ENCODE data around the gene PUS1. TPM values are rescaled to one million over a fixed set of nuclear protein-coding genes. Genes with fewer than 3 reads are reported as not detected.

PUS1 gene
- total RNA-seq, 1 donor from 2014 or later, result 33.7 TPM

DNA sequence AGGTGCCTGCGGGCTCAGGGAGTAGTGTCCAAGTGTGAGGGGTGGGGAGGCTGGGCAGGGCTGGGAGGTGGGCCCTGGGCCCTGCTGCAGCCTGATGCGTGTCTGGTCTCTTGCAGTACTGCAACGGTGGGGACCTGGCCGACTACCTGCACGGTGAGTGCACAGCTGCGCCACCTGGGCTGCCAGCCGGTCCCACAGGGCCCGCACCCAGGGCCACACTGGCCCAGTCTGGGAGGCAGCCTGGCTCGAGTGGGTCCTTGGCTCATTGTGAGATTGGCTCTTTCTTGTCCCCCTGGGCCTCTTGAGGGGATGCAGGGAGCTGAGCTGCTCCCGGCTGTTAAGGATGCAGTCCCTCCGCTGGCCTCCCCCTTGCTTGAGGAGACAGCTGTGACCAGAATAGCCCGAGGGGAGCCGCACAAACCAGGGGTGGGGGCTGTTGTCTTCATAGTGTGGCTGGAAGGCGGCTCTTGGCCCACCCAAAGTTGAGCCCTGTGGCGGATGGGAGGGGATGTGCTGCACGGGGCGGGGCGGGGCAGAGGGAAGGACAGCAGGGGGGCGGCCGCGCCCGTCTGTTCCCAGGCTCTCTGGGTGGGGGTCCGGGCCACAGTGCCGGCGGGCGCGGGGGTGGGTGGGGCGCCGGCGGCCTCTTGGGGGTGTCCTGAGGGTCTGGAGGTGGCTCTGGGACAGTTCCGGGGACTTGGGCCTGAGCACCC lies 21.5 kb upstream of the PUS1 start:
- Mint-ChIP-seq H3K36me3 (ENCODE audit: low read depth, unreplicated experiment) (peaks cover 5% of the 10 kb centered on the region), H3K27me3 (ENCODE audit: low read depth, unreplicated experiment) (no peaks in the 10 kb centered on the region), H3K27ac (ENCODE audit: unreplicated experiment) (no peak overlapping the region), H3K9me3 (ENCODE audit: unreplicated experiment) (no peaks in the 10 kb centered on the region), H3K4me1 (ENCODE audit: low read depth, unreplicated experiment) (peaks cover 6% of the 10 kb centered on the region), H3K4me3 (ENCODE audit: unreplicated experiment) (no peak overlapping the region)
- H2AFZ ChIP-seq (ENCODE audit: low read depth, low read length), result no peak overlapping the region
- DNase-seq (ENCODE audit: low read depth) (no peak), FAIRE-seq (no peak)
- H3K36me3 ChIP-seq (ENCODE audit: insufficient read depth, low read length), result no peaks in the 10 kb centered on the region
- peaks cover 57% of the 10 kb centered on the region for H4K20me1 ChIP-seq (ENCODE audit: insufficient read depth, low read length)
- no peak overlapping the region for H3K9ac ChIP-seq (ENCODE audit: low read length)
- no peak overlapping the region for H3K4me3 ChIP-seq (ENCODE audit: insufficient read depth, low read depth, low read length)
- H3K4me1 ChIP-seq (ENCODE audit: insufficient read depth, low read length), result peaks cover 14% of the 10 kb centered on the region
- no peak overlapping the region for H3K27ac ChIP-seq (ENCODE audit: low read depth, low read length)
- TF ChIP-seq CTCF (IDR thresholded peaks at IDR 0.05; ENCODE audit: insufficient read depth, low read depth, low read length), result no peak
- no peak for TF ChIP-seq EZH2 (IDR thresholded peaks at IDR 0.05; ENCODE audit: insufficient read depth, low read length)
- peaks cover 39% of the 10 kb centered on the region for H3K79me2 ChIP-seq (ENCODE audit: insufficient read depth, low read length)
- H3K4me2 ChIP-seq (ENCODE audit: low read length), result no peak overlapping the region
- no peaks in the 10 kb centered on the region for H3K9me3 ChIP-seq (ENCODE audit: insufficient read depth, low read depth, low read length)
- no peaks in the 10 kb centered on the region for H3K27me3 ChIP-seq (ENCODE audit: insufficient read depth, low read length)

- no peak overlapping the region for H3K9ac ChIP-seq (ENCODE audit: low read length)
- H3K4me2 ChIP-seq (ENCODE audit: low read length), result no peak overlapping the region
- H3K27me3 ChIP-seq (ENCODE audit: insufficient read depth, low read length), result no peaks in the 10 kb centered on the region
- H3K4me1 ChIP-seq (ENCODE audit: insufficient read depth, low read length), result peaks cover 21% of the 10 kb centered on the region
- H4K20me1 ChIP-seq (ENCODE audit: insufficient read depth, low read length), result peaks cover 53% of the 10 kb centered on the region
- no peak overlapping the region for H3K4me3 ChIP-seq (ENCODE audit: insufficient read depth, low read depth, low read length)
- H3K27ac Mint-ChIP-seq (ENCODE audit: unreplicated experiment), result no peak overlapping the region
- no peaks in the 10 kb centered on the region for H3K9me3 Mint-ChIP-seq (ENCODE audit: unreplicated experiment)
- no peak overlapping the region for H3K27ac ChIP-seq (ENCODE audit: low read depth, low read length)
- H3K36me3 Mint-ChIP-seq (ENCODE audit: low read depth, unreplicated experiment), result peaks cover 5% of the 10 kb centered on the region
- H3K9me3 ChIP-seq (ENCODE audit: insufficient read depth, low read depth, low read length), result no peaks in the 10 kb centered on the region
- H3K27me3 Mint-ChIP-seq (ENCODE audit: low read depth, unreplicated experiment), result no peaks in the 10 kb centered on the region
- H2AFZ ChIP-seq (ENCODE audit: low read depth, low read length), result no peak overlapping the region
- no peak overlapping the region for H3K4me3 Mint-ChIP-seq (ENCODE audit: unreplicated experiment)
- peaks cover 12% of the 10 kb centered on the region for H3K4me1 Mint-ChIP-seq (ENCODE audit: low read depth, unreplicated experiment)
- no peaks in the 10 kb centered on the region for H3K36me3 ChIP-seq (ENCODE audit: insufficient read depth, low read length)
- TF ChIP-seq EZH2 (IDR thresholded peaks at IDR 0.05; ENCODE audit: insufficient read depth, low read length) (no peak), CTCF (IDR thresholded peaks at IDR 0.05; ENCODE audit: insufficient read depth, low read depth, low read length) (no peak)
- peaks cover 31% of the 10 kb centered on the region for H3K79me2 ChIP-seq (ENCODE audit: insufficient read depth, low read length)
- DNase-seq (ENCODE audit: low read depth) (no peak), FAIRE-seq (no peak)
Observed at GRCh38 chr12:131908092-131909080, 20.7 kb upstream of the PUS1 start.

Measured in astrocyte (in vitro differentiated cells and primary cell).